ENCODE measurements around the gene MAGI1.

DNA sequence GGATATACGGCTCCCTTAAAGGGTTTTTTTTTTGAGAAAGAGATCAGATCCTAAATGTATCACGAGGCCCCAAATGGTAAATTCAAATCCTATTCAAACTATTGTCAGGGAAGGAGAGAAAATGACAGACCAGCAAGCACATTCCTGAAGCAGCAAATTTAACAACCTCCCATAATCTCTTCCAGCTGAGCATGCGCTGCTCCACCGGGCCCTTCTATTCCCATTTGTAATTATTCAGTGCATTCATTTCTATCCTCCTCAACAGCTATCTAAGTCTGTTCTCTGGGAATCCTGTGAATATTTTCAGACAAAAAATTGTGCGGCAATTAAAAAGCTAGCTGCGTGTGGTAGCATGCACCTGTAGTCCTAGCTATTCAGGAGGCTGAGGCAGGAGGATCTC is 43.2 kb downstream of the MAGI1 start:
- no peak for TF ChIP-seq POLR2AphosphoS5 (IDR thresholded peaks at IDR 0.05)
- no peak for TF ChIP-seq EP300 (IDR thresholded peaks at IDR 0.05)
- TF ChIP-seq, protein P1, sequence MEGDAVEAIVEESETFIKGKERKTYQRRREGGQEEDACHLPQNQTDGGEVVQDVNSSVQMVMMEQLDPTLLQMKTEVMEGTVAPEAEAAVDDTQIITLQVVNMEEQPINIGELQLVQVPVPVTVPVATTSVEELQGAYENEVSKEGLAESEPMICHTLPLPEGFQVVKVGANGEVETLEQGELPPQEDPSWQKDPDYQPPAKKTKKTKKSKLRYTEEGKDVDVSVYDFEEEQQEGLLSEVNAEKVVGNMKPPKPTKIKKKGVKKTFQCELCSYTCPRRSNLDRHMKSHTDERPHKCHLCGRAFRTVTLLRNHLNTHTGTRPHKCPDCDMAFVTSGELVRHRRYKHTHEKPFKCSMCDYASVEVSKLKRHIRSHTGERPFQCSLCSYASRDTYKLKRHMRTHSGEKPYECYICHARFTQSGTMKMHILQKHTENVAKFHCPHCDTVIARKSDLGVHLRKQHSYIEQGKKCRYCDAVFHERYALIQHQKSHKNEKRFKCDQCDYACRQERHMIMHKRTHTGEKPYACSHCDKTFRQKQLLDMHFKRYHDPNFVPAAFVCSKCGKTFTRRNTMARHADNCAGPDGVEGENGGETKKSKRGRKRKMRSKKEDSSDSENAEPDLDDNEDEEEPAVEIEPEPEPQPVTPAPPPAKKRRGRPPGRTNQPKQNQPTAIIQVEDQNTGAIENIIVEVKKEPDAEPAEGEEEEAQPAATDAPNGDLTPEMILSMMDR (IDR thresholded peaks at IDR 0.05), result no peak
